ENCODE results near the gene HOXA9.

The HOXA9 gene

DNA sequence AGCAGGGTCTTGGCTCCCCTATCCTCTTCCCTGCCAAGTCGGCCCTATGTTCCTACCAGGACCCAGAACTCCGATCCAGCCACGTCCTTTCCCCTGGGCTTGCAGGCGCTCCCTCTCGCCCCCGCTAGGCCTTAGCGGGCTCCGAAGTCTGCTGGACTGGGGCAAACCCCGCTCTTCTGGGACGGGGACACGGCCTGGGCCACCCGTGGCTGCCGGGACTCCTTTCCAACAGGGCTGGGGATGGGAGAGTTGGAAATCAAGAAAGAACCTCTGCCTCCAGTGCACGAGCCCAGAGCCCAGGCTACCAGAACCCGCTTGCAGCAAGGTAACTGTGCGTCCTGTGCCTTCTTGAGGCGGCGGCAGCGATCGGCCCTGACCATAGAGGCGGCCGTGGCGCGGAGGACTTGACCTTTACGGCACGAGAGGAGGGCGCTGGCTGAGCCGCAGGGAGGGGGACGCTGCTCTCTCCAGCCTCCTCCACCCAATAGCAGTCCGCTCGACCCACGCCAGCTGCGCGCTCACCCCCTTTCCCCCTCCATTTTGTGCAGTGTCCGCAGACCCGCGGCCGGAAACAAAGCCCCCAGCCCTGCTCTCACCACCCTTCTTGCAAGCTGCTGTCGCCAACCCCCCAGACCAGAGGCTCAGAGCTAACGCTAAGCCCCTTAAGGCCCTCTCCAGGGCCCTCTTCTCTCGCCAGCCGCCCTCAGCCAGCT lies 26.7 kb upstream of the HOXA9 start (continued):
- TF ChIP-seq SCRT2 (tag by site-specific recombination; IDR thresholded peaks at IDR 0.05) = no peak
- no peak for TF ChIP-seq HOXD13 (CRISPR knock-in tag; IDR thresholded peaks at IDR 0.05; ENCODE audit: borderline replicate concordance)
- no peak for TF ChIP-seq HOXC10 (CRISPR knock-in tag; IDR thresholded peaks at IDR 0.05)
- no peak for TF ChIP-seq ZNF169 (tag by site-specific recombination; IDR thresholded peaks at IDR 0.05)
- TF ChIP-seq ZNF747 (tag by site-specific recombination; IDR thresholded peaks at IDR 0.05) = no peak
- TF ChIP-seq, protein P1, sequence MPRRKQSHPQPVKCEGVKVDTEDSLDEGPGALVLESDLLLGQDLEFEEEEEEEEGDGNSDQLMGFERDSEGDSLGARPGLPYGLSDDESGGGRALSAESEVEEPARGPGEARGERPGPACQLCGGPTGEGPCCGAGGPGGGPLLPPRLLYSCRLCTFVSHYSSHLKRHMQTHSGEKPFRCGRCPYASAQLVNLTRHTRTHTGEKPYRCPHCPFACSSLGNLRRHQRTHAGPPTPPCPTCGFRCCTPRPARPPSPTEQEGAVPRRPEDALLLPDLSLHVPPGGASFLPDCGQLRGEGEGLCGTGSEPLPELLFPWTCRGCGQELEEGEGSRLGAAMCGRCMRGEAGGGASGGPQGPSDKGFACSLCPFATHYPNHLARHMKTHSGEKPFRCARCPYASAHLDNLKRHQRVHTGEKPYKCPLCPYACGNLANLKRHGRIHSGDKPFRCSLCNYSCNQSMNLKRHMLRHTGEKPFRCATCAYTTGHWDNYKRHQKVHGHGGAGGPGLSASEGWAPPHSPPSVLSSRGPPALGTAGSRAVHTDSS (tag by site-specific recombination; IDR thresholded peaks at IDR 0.05) = no peak
- TF ChIP-seq ZNF664 (tag by site-specific recombination; IDR thresholded peaks at IDR 0.05) = no peak
- TF ChIP-seq IKZF3 (tag by site-specific recombination; IDR thresholded peaks at IDR 0.05) = no peak
- no peak for TF ChIP-seq ZNF350 (tag by site-specific recombination; IDR thresholded peaks at IDR 0.05)
- TF ChIP-seq ZNF24 (tag by site-specific recombination; IDR thresholded peaks at IDR 0.05) = no peak
- TF ChIP-seq, protein P2, sequence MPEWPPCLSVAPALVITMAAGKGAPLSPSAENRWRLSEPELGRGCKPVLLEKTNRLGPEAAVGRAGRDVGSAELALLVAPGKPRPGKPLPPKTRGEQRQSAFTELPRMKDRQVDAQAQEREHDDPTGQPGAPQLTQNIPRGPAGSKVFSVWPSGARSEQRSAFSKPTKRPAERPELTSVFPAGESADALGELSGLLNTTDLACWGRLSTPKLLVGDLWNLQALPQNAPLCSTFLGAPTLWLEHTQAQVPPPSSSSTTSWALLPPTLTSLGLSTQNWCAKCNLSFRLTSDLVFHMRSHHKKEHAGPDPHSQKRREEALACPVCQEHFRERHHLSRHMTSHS (tag by site-specific recombination; IDR thresholded peaks at IDR 0.05) = no peak
- TF ChIP-seq ZNF175 (tag by site-specific recombination; IDR thresholded peaks at IDR 0.05) = no peak
- TF ChIP-seq WT1 (tag by site-specific recombination; IDR thresholded peaks at IDR 0.05) = no peak
- TF ChIP-seq KLF8 (tag by site-specific recombination; IDR thresholded peaks at IDR 0.05) = peak; percentile 31; the same call in 1 of the 2 replicates
- TF ChIP-seq ZNF341 (tag by site-specific recombination; IDR thresholded peaks at IDR 0.05; ENCODE audit: low read depth) = 0 out of 2 replicates have a peak, but pooled peaks have one; percentile 12
- TF ChIP-seq, protein P3, sequence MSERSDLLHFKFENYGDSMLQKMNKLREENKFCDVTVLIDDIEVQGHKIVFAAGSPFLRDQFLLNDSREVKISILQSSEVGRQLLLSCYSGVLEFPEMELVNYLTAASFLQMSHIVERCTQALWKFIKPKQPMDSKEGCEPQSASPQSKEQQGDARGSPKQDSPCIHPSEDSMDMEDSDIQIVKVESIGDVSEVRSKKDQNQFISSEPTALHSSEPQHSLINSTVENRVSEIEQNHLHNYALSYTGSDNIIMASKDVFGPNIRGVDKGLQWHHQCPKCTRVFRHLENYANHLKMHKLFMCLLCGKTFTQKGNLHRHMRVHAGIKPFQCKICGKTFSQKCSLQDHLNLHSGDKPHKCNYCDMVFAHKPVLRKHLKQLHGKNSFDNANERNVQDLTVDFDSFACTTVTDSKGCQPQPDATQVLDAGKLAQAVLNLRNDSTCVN (tag by site-specific recombination; optimal IDR thresholded peaks at IDR 0.05) = peak; percentile 52
- TF ChIP-seq ZNF302 (tag by site-specific recombination; IDR thresholded peaks at IDR 0.05; ENCODE audit: low read depth) = no peak
- TF ChIP-seq, protein P4, sequence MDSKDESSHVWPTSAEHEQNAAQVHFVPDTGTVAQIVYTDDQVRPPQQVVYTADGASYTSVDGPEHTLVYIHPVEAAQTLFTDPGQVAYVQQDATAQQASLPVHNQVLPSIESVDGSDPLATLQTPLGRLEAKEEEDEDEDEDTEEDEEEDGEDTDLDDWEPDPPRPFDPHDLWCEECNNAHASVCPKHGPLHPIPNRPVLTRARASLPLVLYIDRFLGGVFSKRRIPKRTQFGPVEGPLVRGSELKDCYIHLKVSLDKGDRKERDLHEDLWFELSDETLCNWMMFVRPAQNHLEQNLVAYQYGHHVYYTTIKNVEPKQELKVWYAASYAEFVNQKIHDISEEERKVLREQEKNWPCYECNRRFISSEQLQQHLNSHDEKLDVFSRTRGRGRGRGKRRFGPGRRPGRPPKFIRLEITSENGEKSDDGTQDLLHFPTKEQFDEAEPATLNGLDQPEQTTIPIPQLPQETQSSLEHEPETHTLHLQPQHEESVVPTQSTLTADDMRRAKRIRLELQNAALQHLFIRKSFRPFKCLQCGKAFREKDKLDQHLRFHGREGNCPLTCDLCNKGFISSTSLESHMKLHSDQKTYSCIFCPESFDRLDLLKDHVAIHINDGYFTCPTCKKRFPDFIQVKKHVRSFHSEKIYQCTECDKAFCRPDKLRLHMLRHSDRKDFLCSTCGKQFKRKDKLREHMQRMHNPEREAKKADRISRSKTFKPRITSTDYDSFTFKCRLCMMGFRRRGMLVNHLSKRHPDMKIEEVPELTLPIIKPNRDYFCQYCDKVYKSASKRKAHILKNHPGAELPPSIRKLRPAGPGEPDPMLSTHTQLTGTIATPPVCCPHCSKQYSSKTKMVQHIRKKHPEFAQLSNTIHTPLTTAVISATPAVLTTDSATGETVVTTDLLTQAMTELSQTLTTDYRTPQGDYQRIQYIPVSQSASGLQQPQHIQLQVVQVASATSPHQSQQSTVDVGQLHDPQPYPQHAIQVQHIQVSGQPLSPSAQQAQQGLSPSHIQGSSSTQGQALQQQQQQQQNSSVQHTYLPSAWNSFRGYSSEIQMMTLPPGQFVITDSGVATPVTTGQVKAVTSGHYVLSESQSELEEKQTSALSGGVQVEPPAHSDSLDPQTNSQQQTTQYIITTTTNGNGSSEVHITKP (tag by site-specific recombination; IDR thresholded peaks at IDR 0.05) = peak; percentile 67
- no peak for TF ChIP-seq ZBTB7A (tag by site-specific recombination; IDR thresholded peaks at IDR 0.05; ENCODE audit: low read depth)
- 0 out of 2 replicates have a peak, but pooled peaks have one; percentile 32 for TF ChIP-seq YY1 (tag by site-specific recombination; IDR thresholded peaks at IDR 0.05)
- TF ChIP-seq ZNF660 (tag by site-specific recombination; IDR thresholded peaks at IDR 0.05) = no peak
- no peak for TF ChIP-seq ZNF629 (tag by site-specific recombination; IDR thresholded peaks at IDR 0.05)
- TF ChIP-seq ZNF391 (tag by site-specific recombination; IDR thresholded peaks at IDR 0.05; ENCODE audit: borderline replicate concordance, low read depth) = no peak
- no peak for TF ChIP-seq ZNF311 (tag by site-specific recombination; IDR thresholded peaks at IDR 0.05; ENCODE audit: borderline replicate concordance)
- TF ChIP-seq, protein P5, sequence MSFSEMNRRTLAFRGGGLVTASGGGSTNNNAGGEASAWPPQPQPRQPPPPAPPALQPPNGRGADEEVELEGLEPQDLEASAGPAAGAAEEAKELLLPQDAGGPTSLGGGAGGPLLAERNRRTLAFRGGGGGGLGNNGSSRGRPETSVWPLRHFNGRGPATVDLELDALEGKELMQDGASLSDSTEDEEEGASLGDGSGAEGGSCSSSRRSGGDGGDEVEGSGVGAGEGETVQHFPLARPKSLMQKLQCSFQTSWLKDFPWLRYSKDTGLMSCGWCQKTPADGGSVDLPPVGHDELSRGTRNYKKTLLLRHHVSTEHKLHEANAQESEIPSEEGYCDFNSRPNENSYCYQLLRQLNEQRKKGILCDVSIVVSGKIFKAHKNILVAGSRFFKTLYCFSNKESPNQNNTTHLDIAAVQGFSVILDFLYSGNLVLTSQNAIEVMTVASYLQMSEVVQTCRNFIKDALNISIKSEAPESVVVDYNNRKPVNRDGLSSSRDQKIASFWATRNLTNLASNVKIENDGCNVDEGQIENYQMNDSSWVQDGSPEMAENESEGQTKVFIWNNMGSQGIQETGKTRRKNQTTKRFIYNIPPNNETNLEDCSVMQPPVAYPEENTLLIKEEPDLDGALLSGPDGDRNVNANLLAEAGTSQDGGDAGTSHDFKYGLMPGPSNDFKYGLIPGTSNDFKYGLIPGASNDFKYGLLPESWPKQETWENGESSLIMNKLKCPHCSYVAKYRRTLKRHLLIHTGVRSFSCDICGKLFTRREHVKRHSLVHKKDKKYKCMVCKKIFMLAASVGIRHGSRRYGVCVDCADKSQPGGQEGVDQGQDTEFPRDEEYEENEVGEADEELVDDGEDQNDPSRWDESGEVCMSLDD (tag by site-specific recombination; IDR thresholded peaks at IDR 0.05) = peak; percentile 28; the same call in 1 of the 2 replicates
- TF ChIP-seq ZNF426 (tag by site-specific recombination; IDR thresholded peaks at IDR 0.05) = no peak
- no peak for TF ChIP-seq ZNF416 (tag by site-specific recombination; IDR thresholded peaks at IDR 0.05)
- TF ChIP-seq ZNF133 (tag by site-specific recombination; IDR thresholded peaks at IDR 0.05) = no peak
